GM21619 (cell line): ENCODE measurements around the gene REPIN1.

Source experiments
- ATAC-seq: cut with Tn5 transposase; IDR thresholded peaks from one replicate; pipeline ENCODE4 v1.9.1; 2021; ENCODE audit not compliant: unreplicated experiment

Gene REPIN1

DNA sequence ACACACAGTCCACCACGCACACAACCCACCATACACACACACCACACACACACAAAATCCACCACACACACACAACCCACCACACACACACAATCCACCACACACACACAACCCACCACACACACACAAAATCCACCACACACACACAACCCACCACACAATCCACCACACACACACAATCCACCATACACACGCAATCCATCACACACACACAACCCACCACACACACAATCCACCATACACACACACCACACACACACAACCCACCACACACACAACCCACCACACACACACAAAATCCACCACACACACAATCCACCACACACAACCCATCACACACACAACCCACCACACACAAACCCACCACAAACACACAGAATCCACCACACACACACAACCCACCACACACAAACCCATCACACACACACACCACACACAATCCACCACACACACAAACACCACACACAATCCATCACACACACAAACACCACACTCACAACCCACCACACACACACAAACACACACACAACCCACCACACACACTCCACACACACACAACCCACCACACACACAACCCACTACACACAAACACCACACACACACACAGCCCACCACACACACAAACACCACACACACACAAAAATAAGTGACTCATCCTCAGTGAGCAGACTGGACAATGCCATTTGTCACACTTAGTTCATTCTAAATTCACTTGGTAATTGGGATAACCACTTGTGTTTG lies 8.8 kb upstream of the REPIN1 start:
- ATAC-seq: no peak

DNA sequence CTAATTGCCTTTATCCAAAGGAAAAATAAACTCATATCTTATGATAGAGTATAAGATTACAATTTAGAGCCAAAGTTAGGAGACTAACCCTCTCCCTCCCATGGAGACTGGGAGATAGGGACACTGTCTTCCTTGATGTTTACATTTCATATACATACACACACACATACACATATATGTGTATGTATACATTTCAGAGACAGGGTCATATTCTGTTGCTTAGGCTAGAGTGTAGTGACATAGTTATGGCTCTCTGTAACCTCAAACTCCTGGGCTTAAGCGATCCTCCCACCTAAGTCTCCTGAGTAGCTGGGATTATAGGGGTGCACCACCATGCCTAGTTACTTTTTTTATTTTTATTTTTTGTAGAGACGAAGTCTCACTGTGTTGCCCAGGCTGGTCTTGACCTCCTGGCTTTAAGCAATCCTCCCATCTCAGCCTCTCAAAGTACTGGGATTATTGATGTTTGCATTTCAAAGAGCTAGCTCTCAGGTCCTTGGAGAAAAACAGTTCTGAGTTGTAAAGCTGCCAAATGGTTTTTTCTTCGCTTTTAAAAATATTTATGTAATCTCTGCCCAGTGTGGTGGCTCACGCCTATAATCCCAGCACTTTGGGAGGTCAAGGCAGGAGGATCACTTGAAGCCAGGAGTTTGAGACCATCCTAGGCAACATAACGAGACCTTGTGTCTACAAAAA lies 8.1 kb upstream of the REPIN1 start:
- ATAC-seq: no peak

DNA sequence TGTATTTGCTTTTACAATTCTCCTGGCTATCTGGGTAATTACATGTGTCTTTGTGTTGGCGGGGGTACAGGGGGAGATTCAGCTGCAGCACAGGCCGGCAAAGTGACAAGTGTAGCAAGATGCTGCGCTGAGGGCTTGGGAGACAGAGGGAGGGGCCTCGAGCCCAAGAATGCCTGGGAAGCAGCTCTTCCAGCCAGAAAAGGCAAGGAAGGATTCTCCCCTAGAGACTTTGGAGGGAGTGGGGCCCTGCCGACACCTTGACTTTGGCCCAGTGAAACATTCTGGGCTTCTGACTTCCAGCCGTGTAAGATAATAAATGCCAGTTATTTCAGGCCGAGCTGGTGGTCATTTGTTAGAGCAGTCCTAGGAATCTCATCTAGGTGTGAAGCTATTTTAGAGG lies 7.2 kb upstream of the REPIN1 start:
- ATAC-seq: no peak

DNA sequence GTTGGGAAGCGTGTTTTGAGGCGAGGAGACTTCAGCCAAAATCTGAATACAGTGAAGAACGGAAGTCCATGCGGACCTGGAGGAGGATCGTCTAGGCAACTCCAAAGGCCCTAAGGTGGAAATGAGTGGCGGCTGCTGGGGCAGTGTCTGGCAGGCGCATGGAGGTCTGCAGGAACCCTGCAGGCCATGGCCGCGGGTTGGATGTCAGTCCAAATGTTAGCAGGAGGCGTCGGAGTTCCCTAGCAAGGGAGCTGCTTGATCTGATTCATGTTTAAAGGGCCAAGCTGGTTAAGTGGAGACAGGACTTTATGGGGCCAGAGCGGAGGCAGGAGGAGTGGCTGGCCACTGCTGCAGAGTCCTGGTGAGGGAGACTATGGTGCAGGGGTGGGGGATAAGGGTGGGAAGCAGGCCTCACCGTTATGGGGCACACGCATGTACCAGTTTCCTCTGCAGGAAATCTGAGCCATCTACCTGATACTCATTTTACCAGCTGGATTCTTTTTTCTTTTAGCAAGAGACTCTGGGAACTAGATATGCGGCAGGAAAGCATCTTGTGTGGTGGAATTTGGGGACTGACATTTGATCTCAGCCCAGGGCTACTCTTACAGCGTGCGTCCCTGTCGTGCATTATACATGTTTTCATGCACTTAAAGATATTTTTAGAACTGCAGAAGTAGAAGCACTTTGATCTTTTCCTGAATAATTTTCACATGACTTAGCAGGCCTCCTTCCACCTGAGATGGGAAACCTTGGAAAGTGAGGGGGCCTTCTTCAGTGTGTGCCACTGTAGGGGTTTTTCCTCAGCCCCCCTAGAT lies 6.6 kb upstream of the REPIN1 start:
- ATAC-seq: no peak

DNA sequence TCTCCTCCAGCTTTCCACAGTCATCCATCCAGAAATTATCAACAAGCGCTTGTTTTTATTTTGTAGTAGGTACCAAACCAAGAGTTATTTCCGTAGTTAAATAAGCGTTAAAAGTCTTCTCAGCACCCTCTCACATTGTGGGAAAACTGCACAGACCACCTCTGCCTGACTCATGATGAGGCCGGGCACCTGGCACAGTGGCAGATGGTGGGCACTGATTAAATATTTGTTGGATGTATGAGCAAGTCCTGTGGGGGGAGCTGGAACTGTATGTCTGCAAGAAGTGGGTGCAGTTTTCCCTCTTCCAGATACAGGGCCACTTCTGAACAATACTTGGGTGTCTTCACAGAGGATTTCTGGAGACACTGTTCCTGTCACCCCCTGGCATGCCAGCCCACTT lies 5.3 kb upstream of the REPIN1 start:
- no peak for ATAC-seq

DNA sequence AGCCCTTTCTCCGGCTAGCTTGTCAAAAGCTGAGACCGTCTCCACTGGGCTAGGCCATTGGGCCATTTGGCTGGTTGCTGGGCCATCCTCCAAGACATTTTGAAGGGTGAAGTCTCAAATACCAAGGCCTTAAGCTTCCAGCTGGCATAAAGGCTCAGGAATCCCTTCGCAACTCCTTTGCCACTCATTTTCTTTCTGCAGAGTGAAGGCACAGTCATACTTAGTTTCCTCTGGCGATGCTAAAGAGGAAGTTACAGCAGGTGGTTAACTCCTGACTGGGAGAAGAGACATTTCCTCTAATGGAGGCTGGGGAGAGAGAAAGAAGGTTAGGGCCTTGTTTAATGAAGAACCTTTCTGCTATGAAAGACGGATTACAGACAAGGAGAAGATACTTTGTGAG lies 4.8 kb upstream of the REPIN1 start:
- ATAC-seq: no peak

DNA sequence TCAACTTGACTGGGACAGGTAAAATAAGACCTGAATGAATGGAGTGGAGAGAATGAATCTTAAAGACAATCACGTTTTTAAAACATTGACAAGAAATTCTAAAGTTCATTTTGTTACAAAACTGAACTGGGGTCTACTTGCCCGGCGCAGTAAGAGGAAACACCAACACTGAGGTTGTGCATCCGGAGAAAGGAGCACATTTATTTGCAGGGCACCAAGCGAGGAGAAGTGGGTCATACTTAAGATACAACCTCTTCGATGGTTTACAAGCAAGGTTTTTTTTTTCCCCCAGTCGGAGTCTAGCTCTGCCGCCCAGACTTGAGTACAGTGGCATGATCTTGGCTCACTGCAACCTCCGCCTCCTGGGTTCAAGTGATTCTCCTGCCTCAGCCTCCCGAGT lies 3.4 kb upstream of the REPIN1 start:
- no peak for ATAC-seq

DNA sequence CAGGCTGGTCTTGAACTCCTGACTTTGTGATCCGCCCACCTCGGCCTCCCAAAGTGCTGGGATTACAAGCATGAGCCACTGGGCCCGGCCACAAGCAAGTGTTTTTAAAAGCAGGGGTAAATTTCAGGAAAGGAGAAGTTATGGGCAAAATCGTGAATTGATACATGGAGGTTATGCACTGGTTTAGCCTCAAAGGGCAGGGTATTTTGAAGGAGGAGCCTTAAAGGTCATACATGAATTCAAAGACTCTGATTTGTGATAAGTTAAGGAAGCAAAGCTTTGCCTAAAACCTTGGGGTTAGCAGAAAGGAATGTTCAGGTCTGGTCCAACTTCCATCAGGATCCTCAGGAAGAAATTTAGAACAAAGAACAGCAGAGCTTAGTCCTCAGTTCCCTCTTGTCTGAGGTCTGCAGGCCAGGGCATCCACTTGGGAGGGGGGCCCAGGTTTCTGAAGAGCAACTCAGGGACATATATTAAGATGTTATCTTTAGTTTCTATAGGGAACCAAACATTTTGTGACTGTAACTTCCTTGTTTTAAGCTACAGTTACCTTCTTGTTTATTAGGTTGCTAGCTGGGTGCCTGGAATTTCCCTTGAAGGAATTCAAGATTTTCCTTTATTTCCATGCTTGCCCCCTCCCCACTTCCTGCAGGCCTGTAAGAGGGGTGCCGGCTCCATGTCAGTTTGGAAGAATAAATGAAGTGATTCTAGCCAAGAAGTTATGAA lies 2.8 kb upstream of the REPIN1 start:
- no peak for ATAC-seq

DNA sequence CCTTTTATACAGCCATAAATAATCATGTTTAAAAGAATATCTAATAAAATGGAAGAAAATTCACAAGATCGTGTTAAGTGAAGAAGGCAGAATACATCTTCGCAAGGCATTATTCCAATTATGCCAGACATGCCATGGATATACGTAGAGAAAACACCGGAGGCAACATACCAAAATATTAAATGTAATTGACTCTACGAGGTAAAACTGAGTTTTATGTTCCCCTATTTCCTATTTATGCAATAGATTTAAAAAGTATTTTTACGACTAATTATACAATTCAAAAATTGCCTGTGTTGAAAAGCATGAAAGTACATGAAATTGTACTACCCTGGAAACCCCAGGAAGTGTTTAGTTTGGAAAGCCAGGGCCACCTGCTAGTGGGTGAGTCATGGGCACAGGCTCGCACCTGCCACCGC lies 936 bp upstream of the REPIN1 start:
- no peak for ATAC-seq

DNA sequence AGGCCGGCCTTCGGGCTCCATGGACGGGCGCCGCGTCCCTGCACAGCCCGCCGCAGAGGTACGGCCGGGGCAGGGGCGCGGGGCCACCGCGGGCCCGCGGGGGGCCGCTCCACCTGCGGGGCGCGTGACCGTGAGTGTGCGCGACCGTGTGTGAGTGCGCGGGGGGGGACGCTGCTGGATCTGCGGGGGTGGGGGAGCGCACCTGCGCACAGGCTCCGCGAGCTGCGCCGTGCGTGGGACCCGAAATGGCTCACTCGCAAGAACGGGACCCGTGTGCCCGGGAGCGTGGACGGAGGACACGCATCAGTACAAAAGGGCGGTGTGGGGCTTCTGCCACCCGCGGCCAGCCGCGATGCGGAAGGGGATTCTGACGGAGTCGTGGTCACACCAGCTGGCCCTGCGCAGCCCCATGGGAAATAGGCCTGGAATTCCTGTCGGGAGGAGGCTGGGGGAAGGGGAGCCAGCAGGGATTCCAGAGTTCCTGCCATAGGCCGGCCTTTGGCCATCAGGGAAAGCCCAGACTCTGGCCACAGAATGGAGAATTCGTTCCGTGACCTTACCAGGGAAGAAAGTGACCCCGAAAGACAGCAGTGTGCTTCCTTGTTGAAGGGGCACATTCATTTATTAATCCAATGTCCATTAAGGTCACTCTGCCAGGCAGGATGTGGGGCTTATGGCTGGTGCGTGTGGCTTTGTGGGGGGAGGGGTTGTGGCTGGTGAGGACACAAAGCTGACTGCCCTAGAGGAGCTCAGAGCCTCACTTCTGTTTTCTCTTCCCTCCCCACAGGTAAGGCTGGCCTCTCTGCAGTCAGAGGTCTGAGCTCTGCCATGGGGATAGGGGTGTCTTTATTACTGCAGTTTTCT lies 494 bp downstream of the REPIN1 start:
- peak; percentile 43 for ATAC-seq

DNA sequence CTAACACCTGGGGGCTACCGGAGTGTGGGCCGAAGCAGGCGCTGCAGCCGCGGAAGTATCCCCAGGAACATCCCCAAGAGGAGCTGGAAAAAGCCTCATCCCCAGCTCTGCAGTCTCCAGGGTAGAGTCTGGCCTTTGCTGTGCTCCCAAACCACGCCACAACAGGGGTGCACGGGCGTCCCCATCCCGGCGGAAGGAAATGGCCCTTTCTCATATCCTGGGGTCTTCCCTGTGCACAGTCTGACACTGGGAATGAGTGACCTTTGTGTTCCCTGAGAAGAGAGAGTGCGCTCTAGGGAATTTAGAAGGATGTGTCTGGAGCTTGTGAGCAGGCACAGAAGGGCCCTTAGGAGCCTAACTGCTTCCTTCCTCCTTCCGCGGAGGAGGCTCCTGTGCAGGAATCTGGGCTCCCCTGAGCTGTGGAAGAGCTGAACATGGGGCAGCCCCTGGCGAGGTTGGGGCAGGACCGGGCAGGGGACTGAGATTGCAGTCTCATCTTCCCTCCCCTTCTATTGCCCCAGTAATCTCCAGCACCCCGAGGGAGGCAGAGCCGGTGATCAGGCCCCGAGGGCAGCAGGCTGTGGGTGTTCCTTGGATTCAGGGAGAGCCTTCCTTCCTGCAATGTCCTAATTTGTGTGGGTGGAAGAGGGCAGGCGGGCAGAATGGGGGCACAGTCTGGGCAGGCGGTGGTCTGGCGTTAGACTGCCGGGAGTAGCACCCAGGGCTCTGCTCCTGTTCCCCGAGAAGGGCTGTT lies 1.3 kb downstream of the REPIN1 start:
- ATAC-seq: no peak

DNA sequence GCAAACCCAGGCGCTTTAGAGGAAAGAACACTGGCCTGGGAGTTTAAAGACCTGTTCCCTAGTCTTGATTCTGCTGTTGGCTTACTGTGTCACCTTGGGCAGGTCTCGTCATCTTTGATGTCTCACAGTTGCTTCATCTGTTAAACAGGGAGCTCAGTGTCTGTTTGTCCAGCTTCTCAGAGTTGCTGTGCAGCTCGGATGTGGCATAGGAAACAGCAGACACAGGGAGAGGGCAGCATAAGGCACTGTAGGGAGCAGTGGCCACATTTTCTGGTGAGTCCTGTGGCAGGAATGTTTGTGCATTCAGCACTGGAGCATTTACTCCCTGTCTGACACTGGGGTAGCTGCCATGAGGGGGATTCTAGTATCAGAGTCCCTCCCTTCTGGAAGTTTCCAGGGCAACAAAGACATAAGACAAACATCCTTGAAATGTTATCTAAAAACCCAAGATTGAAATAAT lies 2.0 kb downstream of the REPIN1 start:
- ATAC-seq: no peak

DNA sequence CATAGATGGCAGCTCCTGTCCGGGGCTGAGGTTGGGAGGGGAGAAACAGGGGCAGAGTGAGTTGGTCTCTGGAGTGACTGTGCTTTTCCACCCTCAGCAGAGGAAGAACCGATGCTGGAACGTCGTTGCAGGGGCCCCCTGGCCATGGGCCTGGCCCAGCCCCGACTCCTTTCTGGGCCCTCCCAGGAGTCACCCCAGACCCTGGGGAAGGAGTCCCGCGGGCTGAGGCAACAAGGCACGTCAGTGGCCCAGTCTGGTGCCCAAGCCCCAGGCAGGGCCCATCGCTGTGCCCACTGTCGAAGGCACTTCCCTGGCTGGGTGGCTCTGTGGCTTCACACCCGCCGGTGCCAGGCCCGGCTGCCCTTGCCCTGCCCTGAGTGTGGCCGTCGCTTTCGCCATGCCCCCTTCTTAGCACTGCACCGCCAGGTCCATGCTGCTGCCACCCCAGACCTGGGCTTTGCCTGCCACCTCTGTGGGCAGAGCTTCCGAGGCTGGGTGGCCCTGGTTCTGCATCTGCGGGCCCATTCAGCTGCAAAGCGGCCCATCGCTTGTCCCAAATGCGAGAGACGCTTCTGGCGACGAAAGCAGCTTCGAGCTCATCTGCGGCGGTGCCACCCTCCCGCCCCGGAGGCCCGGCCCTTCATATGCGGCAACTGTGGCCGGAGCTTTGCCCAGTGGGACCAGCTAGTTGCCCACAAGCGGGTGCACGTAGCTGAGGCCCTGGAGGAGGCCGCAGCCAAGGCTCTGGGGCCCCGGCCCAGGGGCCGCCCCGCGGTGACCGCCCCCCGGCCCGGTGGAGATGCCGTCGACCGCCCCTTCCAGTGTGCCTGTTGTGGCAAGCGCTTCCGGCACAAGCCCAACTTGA lies 2.7 kb downstream of the REPIN1 start:
- ATAC-seq: no peak

DNA sequence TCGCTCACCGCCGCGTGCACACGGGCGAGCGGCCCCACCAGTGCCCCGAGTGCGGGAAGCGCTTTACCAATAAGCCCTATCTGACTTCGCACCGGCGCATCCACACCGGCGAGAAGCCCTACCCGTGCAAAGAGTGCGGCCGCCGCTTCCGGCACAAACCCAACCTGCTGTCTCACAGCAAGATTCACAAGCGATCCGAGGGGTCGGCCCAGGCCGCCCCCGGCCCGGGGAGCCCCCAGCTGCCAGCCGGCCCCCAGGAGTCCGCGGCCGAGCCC lies 3.3 kb downstream of the REPIN1 start:
- ATAC-seq: no peak

DNA sequence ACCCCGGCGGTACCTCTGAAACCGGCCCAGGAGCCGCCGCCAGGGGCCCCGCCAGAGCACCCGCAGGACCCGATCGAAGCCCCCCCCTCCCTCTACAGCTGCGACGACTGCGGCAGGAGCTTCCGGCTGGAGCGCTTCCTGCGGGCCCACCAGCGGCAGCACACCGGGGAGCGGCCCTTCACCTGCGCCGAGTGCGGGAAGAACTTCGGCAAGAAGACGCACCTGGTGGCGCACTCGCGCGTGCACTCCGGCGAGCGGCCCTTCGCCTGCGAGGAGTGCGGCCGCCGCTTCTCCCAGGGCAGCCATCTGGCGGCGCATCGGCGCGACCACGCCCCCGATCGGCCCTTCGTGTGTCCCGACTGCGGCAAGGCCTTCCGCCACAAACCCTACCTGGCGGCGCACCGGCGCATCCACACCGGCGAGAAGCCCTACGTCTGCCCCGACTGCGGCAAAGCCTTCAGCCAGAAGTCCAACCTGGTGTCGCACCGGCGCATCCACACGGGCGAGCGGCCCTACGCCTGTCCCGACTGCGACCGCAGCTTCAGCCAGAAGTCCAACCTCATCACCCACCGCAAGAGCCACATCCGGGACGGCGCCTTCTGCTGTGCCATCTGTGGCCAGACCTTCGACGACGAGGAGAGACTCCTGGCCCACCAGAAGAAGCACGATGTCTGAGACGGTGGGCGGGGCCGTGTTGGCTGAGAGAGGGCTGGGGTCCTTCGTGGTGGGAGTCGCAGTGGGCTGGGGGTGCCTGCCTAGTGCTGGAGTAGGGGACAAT lies 3.8 kb downstream of the REPIN1 start:
- no peak for ATAC-seq

DNA sequence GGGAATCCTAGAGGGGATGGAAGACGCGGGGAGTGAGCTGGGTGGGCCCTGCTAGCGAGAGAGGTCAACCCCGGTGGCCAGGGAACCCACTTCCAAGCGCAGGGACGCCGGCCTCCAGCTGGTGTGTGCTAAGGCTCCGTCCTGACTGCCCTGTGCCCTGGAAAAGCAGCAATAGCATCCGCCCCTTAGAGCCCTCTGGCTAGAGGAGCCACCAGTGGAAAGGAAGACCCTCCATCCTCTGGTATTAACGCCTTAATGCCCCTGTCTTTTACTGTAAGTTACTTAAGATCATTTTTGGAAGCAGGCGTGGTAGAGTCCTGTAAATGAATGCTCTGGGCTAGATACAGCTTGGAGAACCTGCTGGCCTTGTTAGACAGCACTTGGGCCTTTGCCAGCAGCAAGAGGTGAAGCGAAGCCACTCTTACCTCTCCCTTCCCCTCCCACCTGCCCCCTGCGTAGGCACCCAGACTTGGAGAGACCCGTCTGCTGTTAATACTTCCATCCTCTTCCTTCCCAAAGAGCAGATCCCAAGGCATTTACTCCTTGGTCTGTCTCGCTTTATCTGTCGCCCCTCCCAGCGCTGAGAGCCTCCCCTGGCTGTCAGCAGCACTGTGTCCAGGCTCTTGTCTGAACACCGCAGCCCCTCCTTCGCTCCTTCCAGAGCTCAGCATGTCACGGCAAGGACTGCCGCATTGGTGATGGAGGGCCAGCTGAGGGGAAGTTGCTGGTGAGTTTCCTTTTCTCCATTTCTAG lies 4.6 kb downstream of the REPIN1 start:
- ATAC-seq: no peak

DNA sequence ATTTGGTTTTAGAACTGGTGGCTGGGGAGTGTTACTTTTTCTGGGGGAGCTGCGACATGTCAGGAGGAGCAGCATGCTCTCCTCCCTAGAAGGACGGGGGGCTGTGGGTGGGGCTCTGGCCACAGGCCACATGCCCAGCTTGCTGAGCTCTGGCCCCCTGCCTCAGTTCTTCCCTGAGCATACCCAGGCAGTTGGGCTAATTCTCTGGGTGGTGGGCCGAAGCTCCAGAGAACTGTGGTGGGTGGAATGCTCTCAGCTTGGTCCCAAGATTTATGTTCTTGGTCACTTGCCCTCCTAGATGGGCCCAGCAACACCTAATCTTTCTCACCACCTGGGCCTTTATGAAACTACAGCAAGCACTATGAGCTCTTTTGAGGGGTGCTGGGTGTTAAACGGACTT lies 5.4 kb downstream of the REPIN1 start:
- no peak for ATAC-seq
